Adrenal gland (tissue), 12 donors: ENCODE results near the gene UNC93B1. TPM values are rescaled to one million over a fixed set of nuclear protein-coding genes. Genes with fewer than 3 reads are reported as not detected.

Source experiments
- DNase-seq, 7 donors: peaks; one replicate each; pipeline ENCODE4 v3.0.0-alpha.2; 2019 to 2020
- H3K27ac ChIP-seq, 5 donors: fragments of 200-600 bp; sonication (generic) in 4 of 5; 1 replicate in 3 of 5; 2 replicates in 2 of 5; pipeline versions ENCODE4 v1.5.1 to v1.8.0; 2016 to 2020; ENCODE audit warnings: mild to moderate bottlenecking in 1 of 5
- H3K27me3 ChIP-seq: fragments of 200-600 bp; 2 replicates; pipeline ENCODE4 v1.8.0; 2021
- H3K36me3 ChIP-seq, 2 donors: fragments of 200-600 bp; replicated peaks in 1 of 2; 1 replicate in 1 of 2; 2 replicates in 1 of 2; pipeline versions ENCODE4 v1.5.1 to v1.8.0; 2018 to 2022
- H3K4me1 ChIP-seq, 2 donors: fragments of 200-600 bp; replicated peaks in 1 of 2; 1 replicate in 1 of 2; 2 replicates in 1 of 2; pipeline versions ENCODE4 v1.5.1 to v1.8.0; 2018 to 2021
- H3K4me3 ChIP-seq, 4 donors: fragments of 200-600 bp; sonication (generic) in 3 of 4; one replicate each; pipeline ENCODE4 v1.5.1; 2016 to 2018
- H3K9me3 ChIP-seq, 3 donors: fragments of 200-600 bp; sonication (generic) in 1 of 3; replicated peaks in 1 of 3; 1 replicate in 2 of 3; 2 replicates in 1 of 3; pipeline versions ENCODE4 v1.5.1 to v1.8.0; 2016 to 2021
- CTCF ChIP-seq, 6 experiments: fragments of 450-650 bp in 4 of 6; fragments of 200-600 bp in 2 of 6; sonication (generic) in 1 of 6; IDR thresholded peaks; 1 replicate in 5 of 6; 2 replicates in 1 of 6; pipeline versions ENCODE4 v1.5.1 to v1.8.0; 2016 to 2021; ENCODE audit warnings: antibody characterized with exemption in 6 of 6, mild to moderate bottlenecking in 2 of 6, moderate library complexity in 1 of 6
- POLR2A ChIP-seq, 2 donors: fragments of 450-650 bp; IDR thresholded peaks; one replicate each; pipeline ENCODE4 v1.6.1; 2017; ENCODE audit warnings: antibody characterized with exemption in 2 of 2, mild to moderate bottlenecking in 2 of 2, moderate library complexity in 1 of 2
- whole genome bisulfite sequencing, 4 donors: extraction: QIAGEN DNeasy Blood & Tissue Kit in 2 of 4; methylation state at CpG; one replicate each; pipeline versions ENCODE4 v1.1.5 to v1.1.7; 2013 to 2017; 5-methylcytosine and 5-hydroxymethylcytosine counted together
- intact Hi-C, 2 donors: fragments of 100-400 bp; cut with DNase I; formaldehyde crosslinking; loops; one replicate each; pipeline versions ENCODE4 v1.14.1 to v1.15.0; 2022 to 2023
- polyA plus RNA-seq, 3 donors: library from polyadenylated mRNA; stranded (reverse); fragments of 200-250 nt in 2 of 3; fragments of 350-450 nt in 1 of 3; fragmentation: Illumina TruSeq in 1 of 3; extraction: RNeasy Lipid Tissue Mini Kit (QIAGEN cat#74804) in 1 of 3; gene quantifications; one replicate each; pipeline ENCODE4 v1.2.3, GENCODE V29; 2013 to 2014
- total RNA-seq, 9 donors: library from RNA; depleted of rRNA in 4 of 9; stranded (reverse); fragments of >200 nt in 4 of 9; fragments of 120-200 nt in 1 of 9; fragmentation: NEBNext Ultra II Directional in 1 of 9; extraction: Animal tissue kit (Norgen Biotek cat#: 25700) in 1 of 9; gene quantifications; one replicate each; pipeline versions ENCODE4 v1.1.0 to v1.2.4, GENCODE V29; 2013 to 2023
- donor health status: healthy with polysubstance abuse.
- donor health status: Bipolar disorder and iron deficiency.
- donor health status: DM: yes; HTN: yes; CAD: no.
- donor health status: DM: no; HTN: no; CAD: no.
- donor health status: DM: no; HTN: no; CAD: no.
- donor health status: DM: yes; HTN: yes; CAD: no.

Gene UNC93B1
- total and polyA plus RNA-seq, 12 donors = 4.3 to 81.2 (median 57.3) TPM

- H3K27ac ChIP-seq = peak overlapping the region in 2 of 5 donors; percentile 14 to 54
- peaks cover 0 to 53% of the 10 kb centered on the region in 2 donors for H3K36me3 ChIP-seq
- no peaks in the 10 kb centered on the region for H3K9me3 ChIP-seq
- 74 to 83% (median 81%) methylated on average over 8 to 14 of the region's 14 CpGs for WGBS, 4 donors
- intact Hi-C loops = no loop called here
- TF ChIP-seq POLR2A (IDR thresholded peaks at IDR 0.05) = no peak
- TF ChIP-seq CTCF (IDR thresholded peaks at IDR 0.05) = no peak
- H3K4me3 ChIP-seq = no peak overlapping the region
- H3K27me3 ChIP-seq = no peaks in the 10 kb centered on the region
- DNase-seq = peak in 3 of 7 donors; percentile 23 to 55 (median 32)
- H3K4me1 ChIP-seq = no peaks in the 10 kb centered on the region
Observed at GRCh38 chr11:68051191-68052136, 47.6 kb upstream of the UNC93B1 start.

- Histone ChIP-seq H3K4me3 (no peak overlapping the region), H3K27ac (peak overlapping the region in 1 of 5 donors; percentile 54), H3K36me3 (peaks cover 0 to 63% of the 10 kb centered on the region in 2 donors), H3K27me3 (no peaks in the 10 kb centered on the region), H3K9me3 (no peaks in the 10 kb centered on the region), H3K4me1 (no peaks in the 10 kb centered on the region)
- DNase-seq = peak in 1 of 7 donors; percentile 51
- intact Hi-C loops = no loop called here
- WGBS, 4 donors = 92 to 99% (median 92%) methylated on average over 10 to 18 of the region's 18 CpGs
- no peak for TF ChIP-seq CTCF (IDR thresholded peaks at IDR 0.05)
- no peak for TF ChIP-seq POLR2A (IDR thresholded peaks at IDR 0.05)
Observed at GRCh38 chr11:68050371-68050841, 46.5 kb upstream of the UNC93B1 start.

- H3K27ac ChIP-seq = peak overlapping the region in 2 of 5 donors; percentile 17 to 29
- peaks cover 0 to 70% of the 10 kb centered on the region in 2 donors for H3K36me3 ChIP-seq
- H3K27me3 ChIP-seq = no peaks in the 10 kb centered on the region
- H3K4me3 ChIP-seq = no peak overlapping the region
- peak in 5 of 7 donors; percentile 3 to 55 (median 45) for DNase-seq
- no peaks in the 10 kb centered on the region for H3K4me1 ChIP-seq
- 84 to 88% (median 86%) methylated on average over 29 to 40 of the region's 40 CpGs for WGBS, 4 donors
- intact Hi-C loops = loop anchor here in 1 of 2 donors (10.0 kb wide), 1 partner anchor 155 kb away; no protein-coding TSS in a partner anchor
- no peaks in the 10 kb centered on the region for H3K9me3 ChIP-seq
- no peak for TF ChIP-seq CTCF (IDR thresholded peaks at IDR 0.05)
- peak in 1 of 2 donors; percentile 8 for TF ChIP-seq POLR2A (IDR thresholded peaks at IDR 0.05)
Observed at GRCh38 chr11:68049509-68050370, 45.8 kb upstream of the UNC93B1 start.
